Colonic mucosa (tissue), 4 donors: ENCODE data around the gene JUNB. TPM values are rescaled to one million over a fixed set of nuclear protein-coding genes. Genes with fewer than 3 reads are reported as not detected.

Source experiments
- DNase-seq: peaks from one replicate; pipeline ENCODE4 v3.0.0-alpha.2; 2020
- H3K27ac ChIP-seq: fragments of 200-600 bp; one replicate; pipeline ENCODE4 v1.8.0; 2021
- H3K27me3 ChIP-seq: fragments of 200-600 bp; one replicate; pipeline ENCODE4 v1.8.0; 2021
- H3K36me3 ChIP-seq: fragments of 200-600 bp; one replicate; pipeline ENCODE4 v1.8.0; 2021
- H3K4me1 ChIP-seq: fragments of 200-600 bp; one replicate; pipeline ENCODE4 v1.8.0; 2021; ENCODE audit warnings: mild to moderate bottlenecking
- H3K4me3 ChIP-seq: fragments of 200-600 bp; one replicate; pipeline ENCODE4 v1.8.0; 2021
- H3K9ac ChIP-seq, 2 donors: one replicate each; pipeline ENCODE4 v1.7.0; 2013; ENCODE audit warnings: control low read depth in 2 of 2, low read depth in 2 of 2, low read length in 2 of 2
- H3K9me3 ChIP-seq: fragments of 200-600 bp; one replicate; pipeline ENCODE4 v1.8.0; 2021
- intact Hi-C: fragments of 100-400 bp; cut with DNase I; formaldehyde crosslinking; loops from one replicate; pipeline ENCODE4 v1.14.1; 2022
- total RNA-seq, 2 donors: library from RNA; stranded (reverse); fragmentation: NEBNext Ultra II Directional in 1 of 2; extraction: Animal tissue kit (Norgen Biotek cat#: 25700) in 1 of 2; gene quantifications; one replicate each; pipeline ENCODE4 v1.2.1, GENCODE V29; 2021
- TF ChIP-seq, protein P1 (sequence below): fragments of 200-600 bp; IDR thresholded peaks from one replicate; pipeline ENCODE4 v1.8.0; 2022; ENCODE audit warnings: antibody characterized with exemption, mild to moderate bottlenecking
- donor health status: healthy.
- donor health status: DM: no; HTN: no; CAD: no.
- donor health status: DM: no; HTN: no; CAD: no.

The JUNB gene
- 100 to 1,000 TPM; 113 to 173 TPM for total RNA-seq

- intact Hi-C loops: no loop called here
- Histone ChIP-seq H3K27me3 (no peaks in the 10 kb centered on the region), H3K36me3 (no peaks in the 10 kb centered on the region), H3K27ac (peak within 1 kb of the TSS; percentile 100), H3K4me1 (peaks cover 28% of the 10 kb centered on the region), H3K4me3 (peak within 1 kb of the TSS; percentile 90), H3K9ac (peak within 1 kb of the TSS; percentile 95 to 97), H3K9me3 (no peaks in the 10 kb centered on the region)
- peak; percentile 98 for DNase-seq
- TF ChIP-seq, protein P1, sequence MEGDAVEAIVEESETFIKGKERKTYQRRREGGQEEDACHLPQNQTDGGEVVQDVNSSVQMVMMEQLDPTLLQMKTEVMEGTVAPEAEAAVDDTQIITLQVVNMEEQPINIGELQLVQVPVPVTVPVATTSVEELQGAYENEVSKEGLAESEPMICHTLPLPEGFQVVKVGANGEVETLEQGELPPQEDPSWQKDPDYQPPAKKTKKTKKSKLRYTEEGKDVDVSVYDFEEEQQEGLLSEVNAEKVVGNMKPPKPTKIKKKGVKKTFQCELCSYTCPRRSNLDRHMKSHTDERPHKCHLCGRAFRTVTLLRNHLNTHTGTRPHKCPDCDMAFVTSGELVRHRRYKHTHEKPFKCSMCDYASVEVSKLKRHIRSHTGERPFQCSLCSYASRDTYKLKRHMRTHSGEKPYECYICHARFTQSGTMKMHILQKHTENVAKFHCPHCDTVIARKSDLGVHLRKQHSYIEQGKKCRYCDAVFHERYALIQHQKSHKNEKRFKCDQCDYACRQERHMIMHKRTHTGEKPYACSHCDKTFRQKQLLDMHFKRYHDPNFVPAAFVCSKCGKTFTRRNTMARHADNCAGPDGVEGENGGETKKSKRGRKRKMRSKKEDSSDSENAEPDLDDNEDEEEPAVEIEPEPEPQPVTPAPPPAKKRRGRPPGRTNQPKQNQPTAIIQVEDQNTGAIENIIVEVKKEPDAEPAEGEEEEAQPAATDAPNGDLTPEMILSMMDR: no peak
Observed at GRCh38 chr19:12791345-12792050, at the start of gene JUNB. TSS of gene JUNB (plus strand) at chr19:12791486. CDS start at chr19:12791772, 286 bp downstream.

DNA sequence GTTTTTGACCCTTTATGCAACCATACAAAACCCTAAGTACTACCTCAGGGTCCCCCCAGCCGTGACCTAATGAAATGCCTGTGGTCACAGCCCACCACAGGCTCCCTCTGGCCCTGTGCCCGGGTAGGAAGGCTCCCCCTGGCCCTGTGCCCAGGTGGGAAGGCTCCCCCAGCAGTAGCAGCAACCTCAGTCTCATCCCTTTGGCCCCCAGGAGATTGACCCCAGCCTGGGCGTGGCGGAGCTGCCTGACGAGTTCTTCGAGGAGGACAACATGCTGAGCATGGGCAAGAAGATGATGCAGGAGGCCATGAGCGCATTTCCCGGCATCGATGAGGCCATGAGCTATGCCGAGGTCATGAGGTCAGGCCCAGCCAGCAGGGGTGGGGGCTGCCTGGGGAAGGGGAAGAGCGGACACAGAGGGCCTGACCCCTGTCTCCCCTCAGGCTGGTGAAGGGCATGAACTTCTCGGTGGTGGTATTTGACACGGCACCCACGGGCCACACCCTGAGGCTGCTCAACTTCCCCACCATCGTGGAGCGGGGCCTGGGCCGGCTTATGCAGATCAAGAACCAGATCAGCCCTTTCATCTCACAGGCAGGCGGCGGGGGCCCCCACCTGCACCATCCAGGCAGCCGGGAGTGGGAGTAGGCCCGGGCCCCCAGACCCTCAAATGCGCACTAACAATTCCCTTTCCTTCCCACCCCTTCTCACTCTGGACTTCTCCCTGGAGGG, 46.0 kb upstream of the JUNB start:
- intact Hi-C loops: no loop called here

GRCh38 chr19:12748489-12748888, 42.8 kb upstream of the JUNB start:
- Histone ChIP-seq H3K27me3 (peaks cover 10% of the 10 kb centered on the region), H3K4me1 (no peaks in the 10 kb centered on the region), H3K9ac (no peak overlapping the region), H3K36me3 (peaks cover 7% of the 10 kb centered on the region), H3K27ac (no peak overlapping the region), H3K9me3 (no peaks in the 10 kb centered on the region), H3K4me3 (no peak overlapping the region)
- TF ChIP-seq, protein P1: no peak
- intact Hi-C loops: no loop called here
- DNase-seq: no peak

More for the DNA sequence above, 46.0 kb upstream of the JUNB start:
- DNase-seq: no peak
- Histone ChIP-seq H3K9ac (no peak overlapping the region), H3K36me3 (peaks cover 7% of the 10 kb centered on the region), H3K4me3 (no peak overlapping the region), H3K27me3 (peaks cover 5% of the 10 kb centered on the region), H3K27ac (no peak overlapping the region), H3K9me3 (no peaks in the 10 kb centered on the region), H3K4me1 (no peaks in the 10 kb centered on the region)
- TF ChIP-seq, protein P1: no peak

- no peak overlapping the region for H3K4me3 ChIP-seq
- peaks cover 10% of the 10 kb centered on the region for H3K27me3 ChIP-seq
- intact Hi-C loops: no loop called here
- TF ChIP-seq, protein P1: no peak
- no peaks in the 10 kb centered on the region for H3K4me1 ChIP-seq
- H3K9me3 ChIP-seq: no peaks in the 10 kb centered on the region
- H3K9ac ChIP-seq: peak overlapping the region in 1 of 2 donors; percentile 40
- no peak overlapping the region for H3K27ac ChIP-seq
- H3K36me3 ChIP-seq: peaks cover 7% of the 10 kb centered on the region
- DNase-seq: peak; percentile 33
Observed at GRCh38 chr19:12749938-12750521, 41.3 kb upstream of the JUNB start.

DNA sequence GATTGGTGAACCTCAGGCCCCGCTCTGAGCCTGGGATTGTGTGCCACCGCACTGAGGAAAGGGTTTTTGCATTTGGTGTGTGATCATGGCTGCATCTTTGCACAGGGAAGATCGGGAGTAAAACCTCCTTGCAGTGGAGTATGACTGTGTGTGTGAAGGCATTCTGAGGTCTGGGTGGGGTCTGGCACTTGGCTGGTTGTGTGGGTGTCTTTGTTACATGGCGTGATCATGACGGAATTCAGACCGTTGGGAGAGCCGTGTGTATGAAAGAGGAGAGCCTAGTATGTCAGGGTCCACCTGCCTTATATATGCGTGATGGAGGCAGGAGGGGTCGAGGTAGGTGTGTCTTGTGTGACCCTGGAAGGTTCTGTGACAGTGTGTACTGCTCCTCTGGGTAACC, 40.4 kb upstream of the JUNB start:
- intact Hi-C loops: no loop called here
- H3K9ac ChIP-seq: peak overlapping the region in 1 of 2 donors; percentile 51

More for the DNA sequence above, 40.4 kb upstream of the JUNB start:
- Histone ChIP-seq H3K27me3 (peaks cover 10% of the 10 kb centered on the region), H3K9me3 (no peaks in the 10 kb centered on the region), H3K36me3 (peaks cover 1% of the 10 kb centered on the region), H3K4me1 (no peaks in the 10 kb centered on the region), H3K27ac (no peak overlapping the region), H3K4me3 (no peak overlapping the region)
- DNase-seq: no peak
- TF ChIP-seq, protein P1: no peak
